Measurements from ENCODE around the gene BLOC1S4.
"Not testable (repeated sequence)": the region's sequence is repeated elsewhere in the genome, so short reads cannot be mapped to it uniquely, and the experiment has no call there.

Gene BLOC1S4

GRCh38 chr4:6718932-6719610 lies 3.1 kb downstream of the BLOC1S4 start:
- no peak for DNase-seq (ENCODE audit: low read depth in 3 of 3)

- DNase-seq (ENCODE audit: low read depth in 3 of 3) = no peak
These were observed 3.7 kb downstream of the BLOC1S4 start for GRCh38 chr4:6719611-6720179.

- DNase-seq (ENCODE audit: low read depth in 3 of 3) = peak; percentile 60 to 83 (median 74)
These were observed 4.3 kb downstream of the BLOC1S4 start for GRCh38 chr4:6720202-6720699.

- no peak for DNase-seq (ENCODE audit: low read depth in 3 of 3)
These were observed 5.1 kb downstream of the BLOC1S4 start for GRCh38 chr4:6721121-6721520.

- no peak for DNase-seq (ENCODE audit: low read depth in 3 of 3)
These were observed 6.9 kb downstream of the BLOC1S4 start for GRCh38 chr4:6722891-6723290.

GRCh38 chr4:6723851-6724250 lies 7.9 kb downstream of the BLOC1S4 start:
- DNase-seq (ENCODE audit: low read depth in 3 of 3) = no peak

GRCh38 chr4:6724421-6725111 lies 8.6 kb downstream of the BLOC1S4 start:
- no peak for DNase-seq (ENCODE audit: low read depth in 3 of 3)

GRCh38 chr4:6725427-6725961 lies 9.5 kb downstream of the BLOC1S4 start:
- not testable (repeated sequence) for DNase-seq (ENCODE audit: low read depth in 3 of 3)

- DNase-seq (ENCODE audit: low read depth in 3 of 3) = no peak
These were observed 11.3 kb downstream of the BLOC1S4 start for GRCh38 chr4:6727081-6727942.

- DNase-seq (ENCODE audit: low read depth in 3 of 3) = no peak
These were observed 11.9 kb downstream of the BLOC1S4 start for GRCh38 chr4:6727943-6728250.

- DNase-seq (ENCODE audit: low read depth in 3 of 3) = no peak
These were observed 12.5 kb downstream of the BLOC1S4 start for GRCh38 chr4:6728320-6729029.

- DNase-seq (ENCODE audit: low read depth in 3 of 3) = no peak
These were observed 14.8 kb downstream of the BLOC1S4 start for GRCh38 chr4:6730603-6731317.

- no peak for DNase-seq (ENCODE audit: low read depth in 3 of 3)
These were observed 15.3 kb downstream of the BLOC1S4 start for GRCh38 chr4:6731318-6731675.

- DNase-seq (ENCODE audit: low read depth in 3 of 3) = no peak
These were observed 15.8 kb downstream of the BLOC1S4 start for GRCh38 chr4:6731780-6732179.

GRCh38 chr4:6732441-6733357 lies 16.7 kb downstream of the BLOC1S4 start:
- no peak for DNase-seq (ENCODE audit: low read depth in 3 of 3)

GRCh38 chr4:6733358-6734164 lies 17.6 kb downstream of the BLOC1S4 start:
- no peak for DNase-seq (ENCODE audit: low read depth in 3 of 3)

GRCh38 chr4:6734165-6734786 lies 18.3 kb downstream of the BLOC1S4 start:
- no peak for DNase-seq (ENCODE audit: low read depth in 3 of 3)

- DNase-seq (ENCODE audit: low read depth in 3 of 3) = no peak
These were observed 23.9 kb downstream of the BLOC1S4 start for GRCh38 chr4:6739920-6740319.

Data from stimulated activated CD4-positive, alpha-beta T cell treated with anti-CD3 and anti-CD28 coated beads, TNF-alpha, amount 100 ng/mL, for 4 hours (primary cell).